SK-N-SH treated with all-trans-retinoic acid at 6 μM for 48 hours (cell line): Measurements from ENCODE around the gene SV2B.

ENCODE experiments used
- ARNTL ChIP-seq: fragments of 450-650 bp; formaldehyde crosslinking; IDR thresholded peaks from 2 replicates; pipeline ENCODE4 v1.5.0; 2020; ENCODE audit warnings: low read depth, mild to moderate bottlenecking, moderate library complexity, borderline replicate concordance
- BACH2 ChIP-seq: fragments of 250-450 bp; sonication (Bioruptor Pico); IDR thresholded peaks from 2 replicates; pipeline ENCODE4 v1.9.0; 2021; ENCODE audit warnings: mild to moderate bottlenecking, borderline replicate concordance
- ESRRG ChIP-seq: fragments of 250-450 bp; sonication (Bioruptor Pico); IDR thresholded peaks from 2 replicates; pipeline ENCODE4 v1.6.1; 2021; ENCODE audit warnings: mild to moderate bottlenecking
- SNAI2 ChIP-seq: fragments of 250-450 bp; sonication (Bioruptor Pico); IDR thresholded peaks from 2 replicates; pipeline ENCODE4 v1.5.0; 2020; ENCODE audit warnings: mild to moderate bottlenecking, moderate library complexity
- ZFP3 ChIP-seq: fragments of 250-450 bp; sonication (Bioruptor Pico); IDR thresholded peaks from 2 replicates; pipeline ENCODE4 v1.5.0; 2020; ENCODE audit warnings: mild to moderate bottlenecking, moderate library complexity
- ZFP30 ChIP-seq: fragments of 450-650 bp; formaldehyde crosslinking; IDR thresholded peaks from 2 replicates; pipeline ENCODE4 v1.5.0; 2022; ENCODE audit warnings: mild to moderate bottlenecking, moderate library complexity
- ZNF565 ChIP-seq: fragments of 450-650 bp; formaldehyde crosslinking; conservative IDR thresholded peaks from 2 replicates; pipeline ENCODE4 v1.5.0; 2020; ENCODE audit warnings: low read depth, mild to moderate bottlenecking, moderate library complexity
- ZNF8 ChIP-seq: fragments of 450-650 bp; formaldehyde crosslinking; IDR thresholded peaks from 2 replicates; pipeline ENCODE4 v1.5.0; 2020; ENCODE audit warnings: mild to moderate bottlenecking, moderate library complexity
- TF ChIP-seq, protein P1 (sequence below): fragments of 250-450 bp; sonication (Bioruptor Pico); IDR thresholded peaks from 2 replicates; pipeline ENCODE4 v1.8.0; 2021; ENCODE audit warnings: low read depth, mild to moderate bottlenecking, moderate library complexity, borderline replicate concordance
- TF ChIP-seq, protein P2 (sequence below): fragments of 250-450 bp; sonication (Bioruptor Pico); IDR thresholded peaks from 2 replicates; pipeline ENCODE4 v1.8.0; 2020; ENCODE audit warnings: mild to moderate bottlenecking, moderate library complexity, borderline replicate concordance

DNA sequence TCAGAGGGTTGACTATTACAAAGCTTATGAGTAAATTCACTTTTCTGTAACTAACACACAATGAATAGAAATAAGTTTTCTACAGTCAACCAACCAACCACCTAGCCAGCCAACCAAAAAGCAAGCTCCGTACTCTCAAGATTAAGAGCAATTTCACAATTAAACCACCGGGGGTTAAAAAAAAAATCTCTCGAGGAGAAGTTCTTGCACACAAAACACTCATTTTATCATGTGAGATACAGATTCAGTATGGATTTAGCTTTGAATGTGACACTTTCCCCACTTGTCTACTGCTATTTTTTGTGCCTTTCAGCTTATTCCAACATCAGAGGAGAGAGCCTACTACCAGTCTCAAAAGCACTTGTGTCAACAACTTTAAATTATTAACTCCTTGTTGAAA lies 135.3 kb downstream of the SV2B start:
- no peak for TF ChIP-seq ESRRG (CRISPR knock-in tag)
- TF ChIP-seq, protein P1, sequence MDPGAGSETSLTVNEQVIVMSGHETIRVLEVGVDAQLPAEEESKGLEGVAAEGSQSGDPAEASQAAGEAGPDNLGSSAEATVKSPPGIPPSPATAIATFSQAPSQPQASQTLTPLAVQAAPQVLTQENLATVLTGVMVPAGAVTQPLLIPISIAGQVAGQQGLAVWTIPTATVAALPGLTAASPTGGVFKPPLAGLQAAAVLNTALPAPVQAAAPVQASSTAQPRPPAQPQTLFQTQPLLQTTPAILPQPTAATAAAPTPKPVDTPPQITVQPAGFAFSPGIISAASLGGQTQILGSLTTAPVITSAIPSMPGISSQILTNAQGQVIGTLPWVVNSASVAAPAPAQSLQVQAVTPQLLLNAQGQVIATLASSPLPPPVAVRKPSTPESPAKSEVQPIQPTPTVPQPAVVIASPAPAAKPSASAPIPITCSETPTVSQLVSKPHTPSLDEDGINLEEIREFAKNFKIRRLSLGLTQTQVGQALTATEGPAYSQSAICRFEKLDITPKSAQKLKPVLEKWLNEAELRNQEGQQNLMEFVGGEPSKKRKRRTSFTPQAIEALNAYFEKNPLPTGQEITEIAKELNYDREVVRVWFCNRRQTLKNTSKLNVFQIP = no peak
- no peak for TF ChIP-seq SNAI2 (CRISPR knock-in tag)
- TF ChIP-seq ZNF8 (CRISPR knock-in tag) = no peak
- no peak for TF ChIP-seq ZFP30
- no peak for TF ChIP-seq ZFP3 (CRISPR knock-in tag)
- no peak for TF ChIP-seq ZNF565 (CRISPR knock-in tag)
- no peak for TF ChIP-seq ARNTL
- TF ChIP-seq, protein P2, sequence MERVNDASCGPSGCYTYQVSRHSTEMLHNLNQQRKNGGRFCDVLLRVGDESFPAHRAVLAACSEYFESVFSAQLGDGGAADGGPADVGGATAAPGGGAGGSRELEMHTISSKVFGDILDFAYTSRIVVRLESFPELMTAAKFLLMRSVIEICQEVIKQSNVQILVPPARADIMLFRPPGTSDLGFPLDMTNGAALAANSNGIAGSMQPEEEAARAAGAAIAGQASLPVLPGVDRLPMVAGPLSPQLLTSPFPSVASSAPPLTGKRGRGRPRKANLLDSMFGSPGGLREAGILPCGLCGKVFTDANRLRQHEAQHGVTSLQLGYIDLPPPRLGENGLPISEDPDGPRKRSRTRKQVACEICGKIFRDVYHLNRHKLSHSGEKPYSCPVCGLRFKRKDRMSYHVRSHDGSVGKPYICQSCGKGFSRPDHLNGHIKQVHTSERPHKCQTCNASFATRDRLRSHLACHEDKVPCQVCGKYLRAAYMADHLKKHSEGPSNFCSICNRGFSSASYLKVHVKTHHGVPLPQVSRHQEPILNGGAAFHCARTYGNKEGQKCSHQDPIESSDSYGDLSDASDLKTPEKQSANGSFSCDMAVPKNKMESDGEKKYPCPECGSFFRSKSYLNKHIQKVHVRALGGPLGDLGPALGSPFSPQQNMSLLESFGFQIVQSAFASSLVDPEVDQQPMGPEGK (CRISPR knock-in tag) = no peak
- no peak for TF ChIP-seq BACH2
